Fibroblast of gingiva (primary cell): ENCODE results near the gene SPEF1.

Source experiments
- DNase-seq: peaks from one replicate; pipeline ENCODE4 v3.0.0-alpha.2; 2011; ENCODE audit warnings: low read depth

The SPEF1 gene

DNA sequence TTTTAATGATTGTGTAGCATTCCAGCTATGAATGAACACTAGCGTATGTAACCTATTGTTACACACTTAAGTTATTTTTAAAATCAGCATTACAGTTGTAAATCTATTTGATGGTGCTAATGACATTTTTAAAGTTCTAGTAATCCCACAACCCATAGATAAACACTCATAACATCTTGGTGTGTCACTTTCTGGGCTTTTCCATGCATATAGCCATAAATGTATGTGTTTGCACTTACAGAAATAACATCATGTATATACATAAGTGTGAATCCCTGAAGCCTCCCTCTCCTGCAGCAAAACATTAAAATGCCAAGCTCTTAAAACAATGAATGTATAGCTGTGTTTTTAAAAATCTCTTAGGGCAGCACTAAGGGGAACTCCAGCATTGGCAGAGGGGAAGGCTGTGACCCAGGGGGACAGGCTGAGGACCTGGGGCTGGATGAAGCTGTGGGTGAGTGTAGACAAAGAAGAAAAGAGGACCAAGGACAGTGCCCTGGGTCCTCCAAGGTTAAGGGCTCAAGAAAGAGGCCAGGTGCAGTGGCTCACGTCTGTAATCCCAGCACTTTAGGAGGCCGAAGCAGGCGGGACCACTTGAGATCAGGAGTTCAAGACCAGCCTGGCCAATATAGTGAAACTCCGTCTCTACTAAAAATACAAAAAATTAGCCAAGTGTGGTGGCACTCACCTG is 6.2 kb upstream of the SPEF1 start:
- DNase-seq, result no peak

DNA sequence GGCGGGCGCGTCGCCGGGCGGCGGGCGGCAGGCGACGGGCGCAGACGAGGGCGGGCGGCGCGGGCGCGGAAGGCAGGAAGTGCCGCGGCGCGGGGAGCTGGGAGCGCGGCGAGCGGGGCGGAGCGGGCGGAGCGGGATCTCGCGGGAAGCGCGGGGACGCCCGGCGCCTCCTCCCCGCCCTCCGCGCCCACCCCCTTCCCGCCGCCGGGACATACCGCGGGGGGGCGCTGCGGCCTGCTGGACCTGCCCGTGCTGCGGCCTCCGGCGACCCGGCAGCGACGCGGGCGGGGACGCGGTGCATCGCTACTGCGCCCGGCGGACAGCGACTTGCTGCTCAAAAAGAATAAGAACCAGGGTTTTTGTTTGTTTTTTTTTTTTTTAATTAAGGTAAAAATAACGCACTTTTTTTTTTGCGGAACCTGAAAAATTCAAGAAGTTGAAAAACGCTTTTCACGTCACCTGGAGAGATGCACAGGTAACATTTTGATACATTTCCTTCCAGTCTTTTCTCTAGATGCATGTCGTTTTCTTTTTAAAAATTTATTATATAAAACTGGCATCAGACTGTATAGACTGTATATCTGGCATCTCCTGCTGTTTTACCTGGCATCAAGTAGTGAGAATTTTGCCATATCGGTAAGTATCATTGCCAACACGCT is 5.5 kb upstream of the SPEF1 start, which contains the start of gene CENPB:
Gene CENPB, minus strand, starts transcription at position 76 of the 659 bp plus-strand sequence. CDS start 257 bp downstream, outside the sequence.
- peak; percentile 82 for DNase-seq

DNA sequence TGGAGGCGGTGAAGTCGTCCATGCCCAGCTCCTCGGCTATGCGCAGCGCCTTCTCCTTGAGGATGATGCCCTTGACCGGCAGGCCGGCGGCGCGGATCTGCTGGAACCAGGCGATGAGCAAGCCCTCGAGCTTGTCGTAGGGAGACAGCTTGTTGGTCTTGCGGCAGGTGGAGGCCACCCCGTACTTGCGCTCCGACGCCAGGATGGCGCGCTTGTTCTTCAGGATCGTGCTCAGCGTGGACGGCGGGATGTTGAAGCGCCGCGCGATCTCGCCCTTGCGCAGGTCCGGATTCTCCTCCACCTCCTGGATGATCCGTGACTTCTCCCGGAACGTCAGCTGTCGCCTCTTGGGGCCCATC is 4.9 kb upstream of the SPEF1 start:
- DNase-seq, result peak; percentile 58

DNA sequence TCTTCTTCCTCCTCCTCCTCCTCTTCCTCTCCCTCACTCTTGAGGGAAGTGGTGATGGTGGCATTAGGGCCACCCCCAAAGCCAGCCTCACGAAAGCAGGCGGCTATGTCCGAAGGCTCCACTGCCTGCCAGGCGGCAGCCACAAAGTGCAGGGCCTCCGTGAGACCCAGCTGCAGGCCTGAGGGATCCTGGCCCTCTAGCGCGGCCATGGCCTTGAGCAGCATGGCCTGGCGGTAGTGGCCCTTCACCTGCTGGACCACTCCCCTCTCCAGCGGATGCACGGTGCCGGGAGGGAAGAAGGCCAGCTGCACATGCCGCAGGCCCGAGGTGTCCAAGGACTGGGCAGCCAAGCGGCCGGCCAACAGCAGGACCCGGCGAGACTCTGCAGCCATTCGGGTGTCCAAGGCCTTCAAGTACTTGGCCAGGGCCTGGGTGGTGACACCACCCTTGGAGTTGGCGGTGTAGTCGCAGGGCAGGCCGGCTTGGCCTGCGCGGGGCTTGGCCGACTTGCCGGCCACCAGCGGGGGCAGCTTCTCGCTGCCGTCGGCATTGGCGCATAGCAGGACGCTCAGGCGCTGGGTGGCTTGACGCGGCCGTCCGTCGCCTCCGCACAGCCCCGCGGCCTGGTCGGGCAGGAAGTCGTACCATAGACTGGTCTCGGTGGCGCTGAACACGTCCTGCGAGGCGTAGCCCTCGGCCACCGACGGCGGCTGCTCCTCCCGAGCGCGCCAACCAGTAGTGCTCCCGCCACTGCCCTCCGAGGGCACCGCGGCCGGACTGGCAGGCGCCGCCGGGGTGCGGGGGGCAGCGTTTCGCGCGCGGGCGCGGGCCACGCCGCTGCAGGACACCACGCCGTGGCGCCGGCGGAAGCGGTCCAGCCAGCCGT is 4.2 kb upstream of the SPEF1 start:
- no peak for DNase-seq

DNA sequence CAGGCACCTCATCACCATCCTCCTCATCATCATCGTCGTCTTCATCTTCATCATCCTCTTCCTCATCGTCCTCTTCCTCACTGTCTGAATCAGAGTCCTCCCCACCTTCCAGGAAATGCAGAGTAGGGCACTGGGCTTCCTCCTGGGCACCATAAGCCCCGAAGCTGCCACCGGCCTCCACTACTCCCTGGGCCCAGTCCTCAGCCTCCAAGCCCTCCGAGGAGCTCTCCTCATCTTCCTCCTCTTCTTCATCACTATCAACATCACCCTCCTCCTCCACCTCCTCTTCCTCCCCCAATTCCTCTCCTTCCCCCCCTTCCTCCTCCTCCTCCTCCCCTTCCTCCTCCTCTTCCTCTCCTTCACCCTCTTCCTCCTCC is 3.6 kb upstream of the SPEF1 start:
- DNase-seq, result no peak

DNA sequence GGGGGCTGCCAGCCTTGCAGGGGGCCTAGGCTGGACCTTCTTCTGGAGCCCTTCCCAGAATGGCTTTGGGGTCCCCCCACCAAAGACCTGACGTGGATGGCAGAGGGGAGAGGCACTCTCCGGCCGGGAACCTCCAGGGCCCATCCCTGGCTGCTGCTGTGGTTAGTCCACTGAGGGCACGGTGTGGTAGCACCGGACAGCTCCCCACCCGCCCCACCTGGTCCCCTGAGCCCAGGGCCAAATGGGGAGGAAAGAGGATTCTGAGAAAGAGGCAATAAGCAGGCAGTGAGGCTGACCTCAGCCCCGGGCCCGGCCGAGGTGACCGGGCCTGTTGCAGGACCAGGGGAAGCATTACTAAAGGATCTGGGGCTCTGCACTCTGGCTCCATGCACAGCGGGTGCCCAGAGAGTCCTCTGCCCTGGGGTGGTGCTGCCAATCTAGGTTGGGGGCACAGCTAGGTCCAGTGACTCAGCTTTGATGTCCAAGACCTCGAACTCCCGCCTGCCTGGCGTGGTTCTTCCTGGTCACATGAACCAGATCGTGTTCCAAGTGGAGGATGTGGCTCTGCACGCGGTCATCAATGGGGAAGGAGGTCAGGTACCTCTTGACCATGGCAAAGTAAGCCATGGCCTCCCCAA is 3.1 kb upstream of the SPEF1 start:
- DNase-seq, result peak; percentile 43

DNA sequence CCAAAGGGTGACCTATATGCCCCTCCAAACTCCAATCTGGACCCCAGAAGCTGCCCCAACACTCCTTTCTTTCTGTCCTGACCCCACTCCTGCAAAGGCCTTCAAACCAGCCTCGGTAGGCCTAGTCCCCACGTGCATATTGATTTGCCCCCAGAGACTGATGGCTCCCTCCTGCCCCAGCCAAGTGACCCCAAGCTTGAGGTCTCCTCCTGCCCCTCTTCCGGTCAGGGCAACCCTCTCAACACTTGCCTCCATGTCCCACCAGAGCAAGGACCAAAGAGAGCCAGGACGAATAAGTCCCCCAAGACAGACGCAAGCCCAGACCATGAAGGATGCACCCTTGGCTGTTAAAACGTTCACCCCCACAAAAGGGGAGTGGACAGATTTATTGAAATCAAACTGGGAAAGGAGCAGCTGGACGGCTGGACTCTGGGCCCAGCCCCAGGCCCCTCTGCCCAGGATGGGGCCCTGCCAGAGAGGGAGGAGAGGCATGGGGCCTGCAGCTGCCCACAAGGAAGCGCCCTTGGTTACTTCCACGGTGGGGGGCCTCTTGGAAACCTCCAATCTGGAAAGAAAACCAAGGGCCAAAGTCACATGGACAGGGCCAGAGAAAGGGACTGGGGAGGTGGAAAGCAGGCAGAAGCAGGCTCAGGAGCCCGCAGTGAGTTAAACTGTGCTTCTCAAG is 2.4 kb upstream of the SPEF1 start:
- no peak for DNase-seq

DNA sequence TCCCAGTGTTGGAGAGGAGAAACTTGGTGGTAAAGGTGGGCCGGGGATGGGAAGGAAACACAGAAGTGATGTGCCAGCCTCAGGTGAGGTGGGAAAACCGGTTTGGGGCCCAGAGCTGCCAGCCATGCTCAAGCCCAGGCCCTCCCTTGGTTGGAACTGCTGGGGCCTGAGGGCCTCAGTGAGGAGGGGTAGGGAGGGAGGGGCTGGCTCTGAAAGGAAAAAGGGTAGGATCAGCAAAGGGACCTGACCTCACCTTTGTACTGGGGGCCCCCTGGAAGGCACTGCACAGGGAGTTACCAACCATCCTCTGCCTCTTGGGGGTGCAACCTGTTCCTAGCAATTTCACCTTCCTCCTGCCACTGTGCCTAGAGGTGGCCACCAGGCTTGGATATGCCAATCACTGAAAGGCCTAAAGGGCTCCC is 1.8 kb upstream of the SPEF1 start:
- DNase-seq, result no peak

DNA sequence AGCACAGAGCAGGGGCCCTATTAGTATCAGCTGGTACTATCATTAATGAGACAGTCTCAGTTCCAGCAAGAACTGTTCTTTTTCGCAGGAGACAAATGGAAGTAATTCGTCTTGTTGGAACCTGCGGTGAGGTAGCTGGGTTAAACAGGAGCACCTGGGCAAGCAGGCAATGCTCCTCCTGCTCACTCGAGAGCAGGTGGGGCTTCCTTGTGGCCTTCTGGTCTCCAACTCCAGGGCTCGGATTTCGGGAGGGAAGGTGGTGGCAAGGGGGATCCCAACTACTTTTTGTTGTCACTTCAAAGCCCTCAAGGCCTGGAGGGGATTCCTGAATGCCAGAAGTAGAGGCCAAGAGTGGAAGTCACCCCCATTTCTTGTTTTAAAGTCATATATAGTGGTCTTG is 1.3 kb upstream of the SPEF1 start:
- DNase-seq, result no peak

DNA sequence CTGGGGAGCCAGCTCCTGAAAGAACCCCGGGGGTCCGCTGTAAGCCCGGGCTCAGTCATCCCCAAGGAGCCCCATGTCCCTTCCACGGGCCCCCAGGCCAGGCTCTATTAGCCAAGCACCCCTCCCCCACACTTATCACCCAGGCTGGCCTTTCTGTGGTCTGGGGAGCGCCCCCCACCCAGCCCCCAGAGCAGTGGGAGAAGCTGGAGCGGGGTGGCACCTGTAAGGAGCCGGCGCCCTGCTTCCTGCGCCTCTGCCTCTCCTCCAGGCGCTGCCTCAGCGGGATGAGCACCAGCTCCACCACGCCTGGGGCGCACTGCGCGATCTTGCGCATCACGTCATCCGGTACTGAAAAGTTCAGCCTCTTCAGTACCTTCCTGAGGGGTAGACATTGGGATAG is 2.3 kb downstream of the SPEF1 start:
- no peak for DNase-seq

DNA sequence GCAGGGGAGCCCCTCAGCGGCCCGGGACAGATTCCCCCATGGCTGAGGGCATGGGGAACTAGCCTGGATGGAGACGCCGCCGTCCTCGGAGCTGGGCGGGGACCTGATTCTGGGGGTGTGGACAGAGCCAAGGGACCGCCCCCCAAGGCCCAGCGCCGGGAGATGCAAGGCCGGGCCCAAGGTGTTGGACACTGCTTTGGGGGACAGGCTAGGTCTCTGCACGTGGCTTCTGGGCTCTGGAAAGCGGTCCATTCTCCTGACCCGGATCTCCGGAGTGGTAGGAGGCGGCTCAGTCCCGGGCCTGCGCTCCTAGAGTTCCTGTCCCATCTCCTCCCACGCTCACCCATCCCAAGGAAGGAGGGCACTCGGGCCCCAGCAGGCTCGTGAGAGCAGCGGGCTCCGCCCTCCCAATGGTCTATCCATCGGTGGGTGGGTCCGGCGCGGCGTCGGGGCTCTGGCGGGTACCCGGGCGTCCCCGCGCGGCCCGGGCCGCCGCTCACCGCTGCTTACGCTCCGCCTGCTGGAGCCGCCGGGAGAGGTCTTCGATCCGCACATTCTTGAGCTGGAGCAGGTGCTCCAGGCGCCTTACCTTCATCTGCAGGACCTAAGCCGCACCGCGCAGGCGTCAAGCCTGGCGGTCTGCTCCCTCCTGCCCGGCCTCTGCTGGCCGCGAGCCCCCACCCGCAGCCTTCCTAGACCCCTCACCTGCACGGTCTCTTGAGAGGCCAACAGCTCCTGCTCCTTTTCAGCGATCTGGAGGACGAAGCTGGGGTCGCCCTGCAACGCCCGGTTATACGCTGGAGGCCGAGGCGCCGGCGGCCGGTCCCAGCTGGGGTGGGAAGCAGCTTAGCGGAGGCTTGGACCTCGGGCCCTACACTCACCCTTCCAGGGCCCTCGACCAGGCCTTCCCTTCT is 3.3 kb downstream of the SPEF1 start:
- peak; percentile 41 for DNase-seq

DNA sequence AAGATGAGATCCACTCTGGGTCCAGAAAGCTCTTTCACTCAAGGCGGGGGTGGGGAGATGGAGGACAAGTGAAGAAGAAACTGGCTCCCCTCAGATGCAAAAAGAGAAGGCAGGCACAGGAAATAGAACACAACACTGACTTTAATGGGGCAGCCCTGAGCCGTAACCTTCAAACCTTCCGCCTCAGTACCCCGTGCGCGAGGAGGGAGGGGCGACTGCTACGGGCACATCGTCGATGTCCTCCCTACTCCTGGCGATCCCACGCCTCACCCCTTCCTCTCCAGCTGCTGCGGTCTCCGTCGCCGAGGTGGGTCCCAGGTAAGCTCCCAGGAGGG is 3.9 kb downstream of the SPEF1 start:
- DNase-seq, result no peak

DNA sequence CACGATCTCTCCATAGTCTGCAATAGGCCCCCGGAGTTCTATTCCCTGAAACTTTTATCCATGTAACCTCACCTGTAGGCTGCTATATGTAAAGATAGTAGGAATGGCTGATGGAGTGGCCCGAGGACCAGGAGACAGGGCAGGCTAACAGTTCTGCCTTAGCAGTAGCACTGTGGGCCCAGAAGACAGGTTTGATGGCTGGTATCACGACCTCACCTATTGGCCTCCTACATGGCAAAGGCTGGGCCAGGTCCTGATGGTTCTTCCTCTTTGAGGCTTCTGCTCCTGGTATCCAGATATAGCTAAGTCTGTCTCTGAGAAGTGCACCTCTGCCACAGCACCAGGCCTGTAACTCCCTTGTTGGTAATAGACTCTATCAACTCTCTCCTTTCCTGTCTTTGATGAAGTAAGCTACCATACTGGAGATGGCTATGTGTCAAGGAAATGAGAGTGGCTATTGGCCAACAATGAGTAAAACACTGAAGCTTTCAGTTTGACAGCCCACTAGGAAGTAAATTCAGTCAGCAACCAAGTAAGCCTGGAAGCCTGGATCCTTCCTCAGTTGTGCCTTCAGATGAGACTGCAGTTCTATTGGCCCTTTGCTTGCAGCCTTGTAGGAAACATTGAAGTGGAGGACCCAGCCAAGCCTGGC is 5.7 kb downstream of the SPEF1 start:
- DNase-seq, result no peak

DNA sequence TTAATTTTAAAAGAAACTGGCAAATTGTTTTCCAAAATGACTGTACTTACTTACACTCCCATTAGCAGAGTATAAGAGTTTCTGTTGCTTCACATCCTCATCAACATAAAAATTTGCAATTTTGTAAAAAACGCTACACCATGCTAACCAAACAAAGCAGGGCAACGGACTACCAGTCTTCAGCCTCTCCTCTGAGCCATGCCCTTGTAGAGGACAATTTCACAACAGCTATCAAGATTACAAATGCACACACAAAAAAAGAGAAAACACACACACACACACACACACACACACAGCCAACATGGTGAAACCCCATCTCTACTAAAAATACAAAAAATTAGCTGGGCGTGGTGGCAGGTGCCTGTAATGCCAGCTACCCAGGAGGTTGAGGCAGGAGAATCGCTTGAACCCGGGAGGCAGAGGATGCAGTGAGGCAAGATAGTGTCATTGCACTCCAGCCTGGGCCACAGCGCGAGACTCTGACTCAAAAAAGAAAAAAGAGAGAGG is 9.6 kb downstream of the SPEF1 start:
- DNase-seq, result peak; percentile 23

DNA sequence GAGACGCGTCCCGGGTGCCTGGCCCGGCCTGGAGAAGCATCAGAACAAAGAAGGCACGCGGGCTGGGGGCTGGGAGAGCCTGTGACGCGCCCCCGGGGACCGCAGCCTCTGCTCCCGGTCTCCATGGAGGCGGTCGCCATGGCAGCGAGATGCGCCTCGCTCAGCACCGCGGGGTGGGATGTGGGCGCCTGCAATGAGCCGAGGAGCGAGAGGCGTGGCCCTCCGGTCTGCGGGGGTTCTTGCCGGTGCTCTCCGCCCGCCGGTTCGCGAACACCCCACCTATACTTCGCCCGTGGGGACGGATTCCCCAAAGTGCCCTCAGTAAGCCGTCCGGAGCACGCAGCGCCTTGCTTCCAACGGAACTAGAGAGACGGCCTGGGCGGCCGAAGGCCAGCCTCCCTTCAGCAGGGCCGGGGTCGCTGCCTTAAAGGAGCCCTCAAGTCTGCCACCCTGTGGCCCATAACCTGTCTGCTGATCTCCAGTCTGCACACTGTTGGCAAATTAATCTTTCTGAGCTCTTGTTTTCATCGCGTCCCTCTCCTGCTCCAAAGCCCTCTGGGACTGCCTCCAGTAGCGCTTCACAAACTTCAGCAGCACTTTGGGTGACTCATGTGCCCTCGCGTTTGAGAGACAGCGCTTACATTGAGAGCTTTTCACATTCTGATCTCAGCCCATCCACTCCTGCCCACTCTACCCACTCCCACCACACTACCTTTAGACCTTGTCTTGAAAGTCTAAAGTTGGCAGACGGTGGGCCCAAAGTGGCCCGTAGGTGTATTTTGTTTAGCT is 12.7 kb downstream of the SPEF1 start:
- peak; percentile 72 for DNase-seq

DNA sequence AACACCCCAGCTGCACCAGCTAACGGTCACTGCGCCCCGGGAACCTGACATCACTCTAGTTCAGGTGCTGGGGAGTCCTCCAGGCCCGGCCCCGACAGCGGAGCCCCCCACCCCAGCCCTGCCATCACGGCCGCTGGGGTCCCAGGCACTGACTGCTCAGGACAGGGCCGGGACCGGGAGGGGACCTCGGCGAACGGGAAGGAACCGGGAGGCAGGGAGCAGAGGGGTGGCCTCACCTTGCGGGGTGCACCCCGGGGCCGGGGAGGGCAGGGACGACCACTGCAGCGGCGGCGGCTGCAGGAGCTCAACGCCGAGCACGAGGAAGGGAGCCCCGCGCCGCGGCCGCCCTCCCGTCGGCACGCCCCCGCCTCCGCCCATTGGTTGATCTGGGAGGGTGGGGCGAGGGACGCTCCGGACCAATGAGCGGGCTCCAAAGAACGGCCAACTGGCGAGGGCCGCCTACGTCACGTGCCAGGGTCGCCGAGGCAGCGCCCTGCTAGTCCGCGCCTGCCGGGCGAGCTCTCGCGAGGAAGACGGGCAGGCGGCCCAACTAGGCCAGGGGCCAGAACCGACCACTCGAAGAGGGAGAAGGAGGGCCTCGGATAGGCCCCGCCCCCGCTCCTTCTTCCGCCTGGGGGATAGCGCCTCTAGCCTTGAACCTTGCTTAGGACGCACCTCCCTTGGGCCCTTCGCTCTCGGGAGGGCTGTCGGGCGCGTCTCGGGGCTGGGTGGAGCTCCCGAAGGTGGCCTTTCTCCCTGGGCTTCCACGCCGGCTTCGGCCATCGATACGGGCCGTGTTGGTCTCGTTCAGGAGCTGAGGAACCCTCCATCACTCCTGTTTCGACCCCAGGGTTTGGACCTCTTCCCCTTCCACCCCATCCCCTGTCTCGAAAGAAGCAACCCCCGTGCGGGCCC is 13.6 kb downstream of the SPEF1 start, which contains the start of gene ADISSP:
Gene ADISSP, minus strand, starts transcription at position 327 of the 915 bp plus-strand sequence. CDS start 7,653 bp downstream, outside the sequence.
- peak; percentile 98 for DNase-seq

DNA sequence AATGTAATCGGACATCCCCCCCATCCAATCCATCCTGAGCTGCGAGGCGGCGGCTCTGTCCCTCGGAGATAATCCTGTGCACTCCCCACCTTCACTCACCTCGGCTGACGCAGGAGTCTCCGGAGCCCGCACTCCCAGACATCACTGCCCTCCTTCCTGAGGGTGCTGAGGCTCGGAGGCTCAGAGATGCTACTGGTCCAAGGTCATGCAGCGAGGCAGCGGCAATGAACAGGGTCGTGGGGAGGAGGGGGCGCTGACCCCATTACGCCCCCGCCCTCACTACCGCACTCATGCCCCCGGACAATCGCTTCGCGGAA is 14.2 kb downstream of the SPEF1 start:
- DNase-seq, result no peak

DNA sequence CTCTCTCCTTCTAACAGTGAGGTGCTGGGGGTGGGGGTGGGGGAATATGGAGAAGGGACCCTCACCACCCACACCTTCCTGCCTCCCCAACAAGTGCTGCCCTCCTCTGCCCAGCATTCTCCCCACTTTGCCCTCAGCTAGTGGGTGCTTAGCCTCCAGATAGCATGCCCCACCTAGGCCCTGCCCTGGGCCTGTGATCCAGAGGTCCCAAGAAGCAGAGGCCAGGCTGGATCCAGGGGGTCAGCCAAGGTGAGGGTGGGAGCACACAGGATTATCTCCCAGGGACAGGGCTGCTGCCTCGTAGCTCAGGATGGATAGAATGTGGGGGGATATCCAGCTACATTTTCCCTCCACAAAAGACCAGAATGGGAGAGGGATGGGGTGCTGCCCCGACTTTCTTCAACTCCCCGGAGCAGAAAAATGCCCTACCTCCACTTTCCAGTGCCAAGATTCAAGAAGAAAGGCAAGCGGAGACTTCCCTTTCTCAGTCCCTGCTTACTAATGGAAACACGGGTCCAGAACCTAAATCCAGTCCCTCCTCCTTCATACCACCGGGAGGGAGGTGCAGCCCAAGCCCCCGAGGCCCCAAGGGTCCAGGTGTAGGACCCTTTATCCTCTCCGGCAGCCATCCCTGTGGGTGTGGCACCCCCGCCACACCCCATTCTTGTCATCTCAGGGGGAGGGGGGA is 14.7 kb downstream of the SPEF1 start:
- DNase-seq, result no peak
